ENCODE results near the gene C6orf47. TPM values are rescaled to one million over a fixed set of nuclear protein-coding genes. Genes with fewer than 3 reads are reported as not detected.

C6orf47 gene
- total RNA-seq, 2 donors from 2014 or later: 13.3 to 16.9 TPM

GRCh38 chr6:31615748-31616147 is 44.8 kb downstream of the C6orf47 start:
- no peaks in the 10 kb centered on the region for H3K9me3 ChIP-seq (ENCODE audit: control insufficient read depth, low read length, poor library complexity, severe bottlenecking)
- H3K36me3 Mint-ChIP-seq (ENCODE audit: low read depth): no peaks in the 10 kb centered on the region
- DNase-seq (no peak), ATAC-seq (no peak)
- no peak overlapping the region for H3K27ac Mint-ChIP-seq
- no peaks in the 10 kb centered on the region for H3K27me3 Mint-ChIP-seq
- H3K4me1 Mint-ChIP-seq: peaks cover 20% of the 10 kb centered on the region
- H3K4me3 Mint-ChIP-seq: peak overlapping the region; percentile 49

DNA sequence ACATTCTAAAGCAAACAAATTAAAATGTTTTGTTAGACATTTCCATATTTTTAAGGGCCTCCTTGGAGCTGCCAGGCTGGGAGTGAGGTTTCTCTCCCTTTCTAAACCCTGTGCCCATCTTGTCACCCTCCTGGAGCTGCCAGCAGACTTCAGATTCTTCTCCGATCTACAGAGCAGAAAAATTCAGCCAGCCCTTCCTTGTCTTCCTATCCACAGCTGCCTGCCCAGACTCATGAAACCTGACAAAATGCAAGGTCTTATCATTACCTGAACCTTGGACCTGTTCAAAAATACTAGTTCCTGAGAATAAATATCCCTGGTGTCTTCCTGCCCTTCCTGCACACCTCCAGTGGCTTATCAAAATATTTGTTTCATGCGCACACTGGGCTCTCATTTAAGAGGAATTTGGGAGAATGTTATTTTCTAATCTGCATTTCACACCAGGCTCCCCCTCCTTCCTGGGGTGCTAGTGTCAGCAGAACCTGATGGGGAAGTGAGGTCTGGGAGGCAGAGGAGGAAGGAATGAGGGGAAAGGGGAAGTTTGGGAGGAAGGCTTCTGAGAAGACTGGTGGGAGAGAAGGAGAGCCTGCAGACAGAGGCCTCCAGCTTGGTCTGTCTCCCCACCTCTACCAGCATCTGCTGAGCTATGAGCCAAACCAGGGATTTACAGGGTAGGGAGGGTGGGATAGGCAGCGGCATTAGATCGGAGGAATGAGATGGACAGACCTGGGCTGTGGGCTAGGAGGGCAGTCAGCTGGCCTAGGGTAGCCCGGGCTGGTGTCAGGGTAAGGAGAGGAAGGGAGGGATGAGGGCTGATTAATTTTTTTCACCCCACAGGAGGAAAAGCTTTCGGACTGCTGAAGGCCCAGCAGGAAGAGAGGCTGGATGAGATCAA is 45.6 kb downstream of the C6orf47 start, which contains the start of gene AIF1:
AIF1 (plus strand) TSS at position 551 of the 895 bp plus-strand sequence; CDS start at position 647, 96 bp downstream.
- no peaks in the 10 kb centered on the region for H3K9me3 ChIP-seq (ENCODE audit: control insufficient read depth, low read length, poor library complexity, severe bottlenecking)
- Mint-ChIP-seq H3K4me1 (peaks cover 18% of the 10 kb centered on the region), H3K4me3 (peak within 1 kb of the TSS; percentile 49), H3K27me3 (no peaks in the 10 kb centered on the region), H3K27ac (peak within 1 kb of the TSS; percentile 41), H3K36me3 (ENCODE audit: low read depth) (no peaks in the 10 kb centered on the region)
- ATAC-seq (no peak), DNase-seq (no peak)

DNA sequence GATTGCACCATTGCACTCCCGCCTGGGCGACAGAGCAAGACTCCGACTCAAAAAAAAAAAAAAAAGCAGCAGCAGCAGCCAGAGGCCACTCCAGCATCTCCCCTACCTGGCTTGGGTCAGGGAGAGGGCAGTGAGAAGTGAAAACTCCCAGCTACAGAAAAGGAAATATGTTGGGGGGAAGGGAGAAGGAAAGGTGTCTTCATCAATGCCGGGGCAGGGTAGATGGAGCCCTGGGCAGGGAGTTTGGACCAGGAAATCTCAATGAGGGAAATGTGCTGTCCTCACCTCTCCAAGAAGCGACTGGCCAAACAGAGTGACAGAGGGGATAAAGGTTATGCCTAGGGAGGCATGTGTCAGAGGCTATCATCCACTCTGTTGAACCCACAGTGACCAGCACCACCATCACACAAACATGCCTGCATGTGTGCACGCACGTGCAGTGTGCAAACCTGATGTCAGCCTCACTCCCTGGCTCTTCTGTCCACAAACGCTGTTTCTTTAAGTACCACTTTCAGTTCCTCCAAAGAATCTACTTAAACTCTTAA is 46.4 kb downstream of the C6orf47 start:
- ATAC-seq: no peak

DNA sequence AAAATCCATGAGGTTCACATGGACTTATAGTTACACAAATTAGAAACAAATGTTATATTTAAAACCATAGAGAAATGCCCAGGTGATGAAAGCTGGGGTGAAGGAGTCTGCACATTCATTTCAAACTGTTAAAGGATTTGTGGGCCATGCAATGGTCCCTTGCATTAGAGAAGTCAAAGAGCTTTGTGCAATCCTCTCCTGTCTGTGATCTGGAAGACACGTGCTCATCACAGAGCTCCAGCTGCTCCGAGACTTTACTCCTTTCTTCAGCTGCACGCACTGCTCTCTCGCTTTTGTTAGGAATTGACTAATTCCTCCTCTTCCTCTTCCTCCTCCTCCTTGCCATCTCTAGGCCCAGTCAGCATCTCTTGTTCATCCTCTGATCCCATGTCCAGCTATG is 49.6 kb downstream of the C6orf47 start:
- no peak for ATAC-seq
- H3K27me3 Mint-ChIP-seq: no peaks in the 10 kb centered on the region
- DNase-seq: no peak
- H3K27ac Mint-ChIP-seq: peak overlapping the region; percentile 19
- H3K4me1 Mint-ChIP-seq: peaks cover 10% of the 10 kb centered on the region
- H3K9me3 ChIP-seq (ENCODE audit: control insufficient read depth, low read length, poor library complexity, severe bottlenecking): no peaks in the 10 kb centered on the region
- no peaks in the 10 kb centered on the region for H3K36me3 Mint-ChIP-seq (ENCODE audit: low read depth)
- H3K4me3 Mint-ChIP-seq: no peak overlapping the region

More for the DNA sequence above, 46.4 kb downstream of the C6orf47 start:
- Mint-ChIP-seq H3K4me1 (peaks cover 20% of the 10 kb centered on the region), H3K27ac (no peak overlapping the region), H3K4me3 (no peak overlapping the region), H3K36me3 (ENCODE audit: low read depth) (no peaks in the 10 kb centered on the region), H3K27me3 (no peaks in the 10 kb centered on the region)
- DNase-seq: no peak
- no peaks in the 10 kb centered on the region for H3K9me3 ChIP-seq (ENCODE audit: control insufficient read depth, low read length, poor library complexity, severe bottlenecking)

DNA sequence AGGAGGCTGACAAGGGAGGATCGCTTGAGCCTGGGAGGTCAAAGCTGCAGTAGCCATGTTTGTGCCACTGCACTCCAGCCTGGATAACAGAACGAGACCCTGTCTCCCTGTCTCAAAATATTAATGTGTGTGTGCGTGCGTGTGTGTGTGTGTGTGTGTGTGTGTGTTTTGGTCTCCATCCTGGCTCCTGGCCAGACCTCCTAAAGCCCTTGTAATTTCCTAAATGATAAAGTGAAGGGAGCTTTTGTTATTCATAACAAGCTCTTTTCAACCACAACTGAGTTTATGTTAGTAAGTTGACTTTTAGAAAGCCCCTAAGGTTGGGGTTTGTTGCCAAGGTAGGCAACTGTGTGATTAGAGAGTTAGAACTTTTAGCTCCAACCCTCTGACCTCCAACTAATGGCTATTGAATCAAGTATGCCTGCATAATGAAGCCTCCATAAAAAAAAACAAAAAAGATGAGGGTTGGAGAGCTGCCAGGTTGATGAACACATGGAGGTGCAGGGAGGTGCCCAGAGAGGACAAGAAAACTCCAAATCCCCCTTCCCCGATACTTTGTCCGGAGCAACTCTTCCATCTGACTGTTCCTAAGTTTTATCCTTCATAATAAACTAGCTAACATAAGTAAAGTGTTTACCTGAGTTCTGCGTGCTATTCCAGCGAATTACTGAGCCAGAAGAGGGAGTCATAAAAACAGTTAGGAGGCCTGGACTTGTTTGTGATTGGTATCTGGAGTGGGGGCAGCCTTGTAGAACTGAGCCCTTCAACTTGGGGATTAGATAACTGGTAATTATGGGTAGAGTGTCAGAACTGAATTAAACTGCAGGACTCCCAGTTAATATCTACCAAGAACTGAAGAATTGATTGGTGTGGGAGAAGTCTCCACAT is 50.8 kb downstream of the C6orf47 start:
- Mint-ChIP-seq H3K4me3 (no peak overlapping the region), H3K27me3 (no peaks in the 10 kb centered on the region), H3K27ac (no peak overlapping the region), H3K4me1 (peaks cover 4% of the 10 kb centered on the region), H3K36me3 (ENCODE audit: low read depth) (no peaks in the 10 kb centered on the region)
- no peak for DNase-seq
- ATAC-seq: no peak
- H3K9me3 ChIP-seq (ENCODE audit: control insufficient read depth, low read length, poor library complexity, severe bottlenecking): no peaks in the 10 kb centered on the region

Other genes with a start within 250 kb of the C6orf47 start
- 10 to 100 TPM; 16.5 to 17.6 TPM for gene MICB, start 162.6 kb downstream of the C6orf47 start, total RNA-seq
- not detected for gene MCCD1, start 131.8 kb downstream of the C6orf47 start, total RNA-seq
- 100 to 1,000 TPM; 496 to 507 TPM for gene DDX39B, start 118.8 kb downstream of the C6orf47 start, total RNA-seq
- gene ATP6V1G2, start 114.2 kb downstream of the C6orf47 start, total RNA-seq: 1 to 10 TPM; 1.4 to 2.0 TPM
- 1 to 10 TPM; 5.5 to 6.4 TPM for gene NFKBIL1, start 113.2 kb downstream of the C6orf47 start, total RNA-seq
- gene LTA, start 88.5 kb downstream of the C6orf47 start, total RNA-seq: 10 to 100 TPM; 19.9 to 26.0 TPM
- gene TNF, start 85.2 kb downstream of the C6orf47 start, total RNA-seq: 10 to 100 TPM; 28.9 to 33.6 TPM
- gene LTB, start 78.4 kb downstream of the C6orf47 start, total RNA-seq: 100 to 1,000 TPM; 791 to 891 TPM
- gene LST1, start 74.5 kb downstream of the C6orf47 start, total RNA-seq: 10 to 100 TPM; 30.6 to 42.6 TPM
- 1 to 10 TPM; 5.7 to 8.2 TPM for gene NCR3, start 67.8 kb downstream of the C6orf47 start, total RNA-seq
- 10 to 100 TPM in 1 of 2 donors, 1 to 10 TPM in 1; 8.1 to 13.2 TPM for gene AIF1, start 45.5 kb downstream of the C6orf47 start, total RNA-seq
- 100 to 1,000 TPM; 210 to 213 TPM for gene PRRC2A, start 40.1 kb downstream of the C6orf47 start, total RNA-seq
- 100 to 1,000 TPM; 229 to 233 TPM for gene BAG6, start 8.1 kb downstream of the C6orf47 start, total RNA-seq
- 1 to 10 TPM; 2.9 to 4.0 TPM for gene APOM, start 4.9 kb downstream of the C6orf47 start, total RNA-seq
- gene GPANK1, start 4.2 kb upstream of the C6orf47 start, total RNA-seq: 10 to 100 TPM in 1 of 2 donors, 1 to 10 TPM in 1; 9.2 to 11.9 TPM
- 100 to 1,000 TPM; 104 to 107 TPM for gene CSNK2B, start 5.3 kb upstream of the C6orf47 start, total RNA-seq
- 10 to 100 TPM; 27.6 to 32.7 TPM for gene LY6G5B, start 9.2 kb upstream of the C6orf47 start, total RNA-seq
- gene LY6G5C, start 20.3 kb upstream of the C6orf47 start, total RNA-seq: 1 to 10 TPM; 3.8 to 4.6 TPM
- gene ABHD16A, start 42.5 kb upstream of the C6orf47 start, total RNA-seq: 10 to 100 TPM; 57.8 to 75.1 TPM
- 10 to 100 TPM in 1 of 2 donors, 1 to 10 TPM in 1; 1.6 to 29.1 TPM for gene LY6G6F, start 46.1 kb upstream of the C6orf47 start, total RNA-seq
- not detected for gene LY6G6D, start 54.6 kb upstream of the C6orf47 start, total RNA-seq
- gene LY6G6C, start 61.0 kb upstream of the C6orf47 start, total RNA-seq: not detected
- 100 to 1,000 TPM in 1 of 2 donors, 1 to 10 TPM in 1; 3.4 to 129 TPM for gene MPIG6B, start 62.6 kb upstream of the C6orf47 start, total RNA-seq
- 1 to 10 TPM; 4.7 to 7.3 TPM for gene DDAH2, start 68.5 kb upstream of the C6orf47 start, total RNA-seq
- gene CLIC1, start 75.8 kb upstream of the C6orf47 start, total RNA-seq: 100 to 1,000 TPM; 145 to 152 TPM
- 10 to 100 TPM; 12.9 to 18.3 TPM for gene MSH5, start 79.2 kb upstream of the C6orf47 start, total RNA-seq
- gene SAPCD1, start 101.9 kb upstream of the C6orf47 start, total RNA-seq: 1 to 10 TPM; 3.6 to 4.2 TPM
- 1 to 10 TPM; 2.8 to 2.9 TPM for gene VWA7, start 116.5 kb upstream of the C6orf47 start, total RNA-seq
- gene VARS1, start 135.0 kb upstream of the C6orf47 start, total RNA-seq: 10 to 100 TPM; 58.0 to 73.7 TPM
- gene LSM2, start 146.2 kb upstream of the C6orf47 start, total RNA-seq: 10 to 100 TPM; 20.9 to 22.5 TPM
- gene HSPA1L, start 154.5 kb upstream of the C6orf47 start, total RNA-seq: 1 to 10 TPM; 3.4 to 3.5 TPM
- gene HSPA1A, start 154.8 kb upstream of the C6orf47 start, total RNA-seq: 10 to 100 TPM; 15.1 to 20.2 TPM
- 10 to 100 TPM; 18.0 to 20.5 TPM for gene HSPA1B, start 167.0 kb upstream of the C6orf47 start, total RNA-seq
- 10 to 100 TPM; 27.1 to 29.6 TPM for gene NEU1, start 202.0 kb upstream of the C6orf47 start, total RNA-seq
- under 1 TPM; 0.10 to 0.13 TPM for gene SLC44A4, start 218.2 kb upstream of the C6orf47 start, total RNA-seq
- 10 to 100 TPM; 40.4 to 46.2 TPM for gene EHMT2, start 236.9 kb upstream of the C6orf47 start, total RNA-seq
- under 1 TPM; 0.50 to 0.96 TPM for gene ZBTB12, start 241.3 kb upstream of the C6orf47 start, total RNA-seq

All from T-helper 17 cell (primary cell).